ENCODE results near the gene CYP27C1.
"Not testable (repeated sequence)": the region's sequence is repeated elsewhere in the genome, so short reads cannot be mapped to it uniquely, and the experiment has no call there.

Gene CYP27C1

GRCh38 chr2:127220102-127220767 is at the start of gene CYP27C1:
Gene CYP27C1 (minus strand): TSS chr2:127220299. CDS start chr2:127220270, 29 bp downstream.
- DNase-seq: no peak

- no peak for DNase-seq
Measured at GRCh38 chr2:127261804-127262406, 41.8 kb upstream of the CYP27C1 start.

- DNase-seq: no peak
Measured at GRCh38 chr2:127259355-127259754, 39.3 kb upstream of the CYP27C1 start.

- DNase-seq: no peak
Measured at GRCh38 chr2:127256866-127257265, 36.8 kb upstream of the CYP27C1 start.

- no peak for DNase-seq
Measured at GRCh38 chr2:127256381-127256780, 36.3 kb upstream of the CYP27C1 start.

- no peak for DNase-seq
Measured at GRCh38 chr2:127255721-127256120, 35.6 kb upstream of the CYP27C1 start.

- no peak for DNase-seq
Measured at GRCh38 chr2:127255146-127255545, 35.0 kb upstream of the CYP27C1 start.

GRCh38 chr2:127254386-127254981 is 34.4 kb upstream of the CYP27C1 start:
- no peak for DNase-seq

GRCh38 chr2:127241184-127241583 is 21.1 kb upstream of the CYP27C1 start:
- DNase-seq: not testable (repeated sequence)

GRCh38 chr2:127239395-127239794 is 19.3 kb upstream of the CYP27C1 start:
- no peak for DNase-seq

- DNase-seq: not testable (repeated sequence)
Measured at GRCh38 chr2:127237768-127238167, 17.7 kb upstream of the CYP27C1 start.

GRCh38 chr2:127235082-127235702 is 15.1 kb upstream of the CYP27C1 start:
- DNase-seq: no peak

- DNase-seq: no peak
Measured at GRCh38 chr2:127233710-127234109, 13.6 kb upstream of the CYP27C1 start.

- no peak for DNase-seq
Measured at GRCh38 chr2:127231130-127231865, 11.2 kb upstream of the CYP27C1 start.

GRCh38 chr2:127229555-127229954 is 9.5 kb upstream of the CYP27C1 start:
- DNase-seq: no peak

- DNase-seq: no peak
Measured at GRCh38 chr2:127228102-127228501, 8.0 kb upstream of the CYP27C1 start.

GRCh38 chr2:127227264-127227660 is 7.2 kb upstream of the CYP27C1 start:
- DNase-seq: not testable (repeated sequence)

- no peak for DNase-seq
Measured at GRCh38 chr2:127226520-127227263, 6.6 kb upstream of the CYP27C1 start.

- no peak for DNase-seq
Measured at GRCh38 chr2:127226132-127226519, 6.0 kb upstream of the CYP27C1 start.

- DNase-seq: no peak
Measured at GRCh38 chr2:127225186-127225960, 5.3 kb upstream of the CYP27C1 start.

- not testable (repeated sequence) for DNase-seq
Measured at GRCh38 chr2:127224135-127224534, 4.0 kb upstream of the CYP27C1 start.

Data from RPMI8226 (cell line).